Stimulated activated CD4-positive, alpha-beta T cell treated with anti-CD3 and anti-CD28 coated beads, TNF-alpha, amount 100 ng/mL, for 4 hours (primary cell): ENCODE data around the gene MCHR1.

Source experiments
- DNase-seq, 3 experiments: peaks; one replicate each; pipeline ENCODE4 v3.0.0-alpha.2; 2020; ENCODE audit warnings: low read depth in 3 of 3

The MCHR1 gene, protein sequence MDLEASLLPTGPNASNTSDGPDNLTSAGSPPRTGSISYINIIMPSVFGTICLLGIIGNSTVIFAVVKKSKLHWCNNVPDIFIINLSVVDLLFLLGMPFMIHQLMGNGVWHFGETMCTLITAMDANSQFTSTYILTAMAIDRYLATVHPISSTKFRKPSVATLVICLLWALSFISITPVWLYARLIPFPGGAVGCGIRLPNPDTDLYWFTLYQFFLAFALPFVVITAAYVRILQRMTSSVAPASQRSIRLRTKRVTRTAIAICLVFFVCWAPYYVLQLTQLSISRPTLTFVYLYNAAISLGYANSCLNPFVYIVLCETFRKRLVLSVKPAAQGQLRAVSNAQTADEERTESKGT

GRCh38 chr22:40679249-40679963, at the start of gene MCHR1:
Gene MCHR1 (plus strand): TSS chr22:40679484. CDS start chr22:40679653, 169 bp downstream.
- DNase-seq = no peak

DNA sequence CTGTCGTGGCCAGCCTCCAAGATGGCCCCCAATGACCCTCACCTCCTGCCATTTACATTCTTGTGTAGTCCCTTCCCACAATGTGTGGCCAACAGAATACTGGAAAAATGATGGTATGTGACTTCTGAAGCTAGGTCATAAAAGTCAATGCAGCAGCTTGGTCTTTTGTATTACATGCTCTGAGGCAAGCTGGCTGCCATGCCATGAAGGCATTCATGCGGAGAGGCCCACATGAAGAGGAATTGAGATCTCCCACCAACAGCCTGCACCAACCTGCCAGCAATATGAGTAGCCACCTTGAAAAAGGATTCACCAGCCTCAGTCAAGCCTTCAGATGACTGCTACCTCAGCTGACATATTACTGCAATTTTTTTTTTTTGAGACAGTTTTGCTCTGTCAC, 47.4 kb upstream of the MCHR1 start:
- no peak for DNase-seq

DNA sequence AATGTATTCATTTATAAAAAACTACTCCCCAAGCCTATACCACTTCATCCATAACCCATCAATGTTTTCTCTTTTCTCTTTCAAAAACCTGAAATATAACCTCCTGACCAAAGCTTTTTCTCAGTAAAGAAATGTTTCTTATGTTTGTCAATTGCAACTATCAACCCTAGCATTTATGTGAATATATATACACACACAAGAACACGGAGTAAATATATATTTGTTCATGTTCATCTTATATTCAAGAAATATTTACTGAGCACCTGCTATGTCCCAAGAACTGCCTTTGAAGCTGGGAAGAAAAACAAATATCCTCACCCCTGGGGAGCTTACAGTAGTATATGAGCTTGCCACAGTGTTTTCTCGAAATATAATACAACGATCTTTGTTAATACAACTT, 46.2 kb upstream of the MCHR1 start:
- no peak for DNase-seq

DNA sequence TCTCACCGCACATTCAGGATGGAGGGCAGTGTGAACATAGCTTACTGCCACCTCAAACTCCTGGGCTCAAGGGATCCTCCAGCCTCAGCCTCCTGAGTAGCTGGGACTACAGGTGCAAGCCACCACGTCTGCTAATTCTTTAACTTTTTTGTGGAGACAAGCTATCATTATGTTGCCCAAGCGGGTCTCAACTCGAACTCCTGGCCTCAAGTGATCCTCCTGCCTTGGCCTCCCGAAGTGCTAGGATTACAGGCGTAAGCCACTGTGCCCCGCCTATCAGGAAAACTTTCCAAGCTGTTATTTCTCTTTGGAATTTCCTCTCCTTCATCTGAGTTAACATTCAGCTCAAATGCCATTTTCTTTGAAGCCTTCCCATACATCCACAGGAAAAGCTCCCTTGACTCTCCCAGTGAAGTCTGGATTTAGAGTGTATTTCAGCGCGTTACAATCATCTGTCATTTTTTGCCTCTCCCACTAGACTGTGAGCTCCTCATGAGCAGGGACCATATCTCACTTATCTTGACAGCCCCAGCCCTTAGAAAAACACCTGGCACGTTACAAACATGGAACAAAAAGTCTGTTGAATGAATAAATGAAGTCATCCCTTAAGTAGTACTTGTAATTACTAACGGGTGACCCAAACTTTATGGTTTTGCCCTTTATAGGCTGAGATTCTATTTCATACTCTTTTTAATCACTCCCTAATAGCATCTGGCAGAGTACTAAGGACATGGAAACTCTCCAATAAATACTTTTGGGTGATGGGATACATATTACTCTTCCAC, 45.0 kb upstream of the MCHR1 start:
- no peak for DNase-seq

DNA sequence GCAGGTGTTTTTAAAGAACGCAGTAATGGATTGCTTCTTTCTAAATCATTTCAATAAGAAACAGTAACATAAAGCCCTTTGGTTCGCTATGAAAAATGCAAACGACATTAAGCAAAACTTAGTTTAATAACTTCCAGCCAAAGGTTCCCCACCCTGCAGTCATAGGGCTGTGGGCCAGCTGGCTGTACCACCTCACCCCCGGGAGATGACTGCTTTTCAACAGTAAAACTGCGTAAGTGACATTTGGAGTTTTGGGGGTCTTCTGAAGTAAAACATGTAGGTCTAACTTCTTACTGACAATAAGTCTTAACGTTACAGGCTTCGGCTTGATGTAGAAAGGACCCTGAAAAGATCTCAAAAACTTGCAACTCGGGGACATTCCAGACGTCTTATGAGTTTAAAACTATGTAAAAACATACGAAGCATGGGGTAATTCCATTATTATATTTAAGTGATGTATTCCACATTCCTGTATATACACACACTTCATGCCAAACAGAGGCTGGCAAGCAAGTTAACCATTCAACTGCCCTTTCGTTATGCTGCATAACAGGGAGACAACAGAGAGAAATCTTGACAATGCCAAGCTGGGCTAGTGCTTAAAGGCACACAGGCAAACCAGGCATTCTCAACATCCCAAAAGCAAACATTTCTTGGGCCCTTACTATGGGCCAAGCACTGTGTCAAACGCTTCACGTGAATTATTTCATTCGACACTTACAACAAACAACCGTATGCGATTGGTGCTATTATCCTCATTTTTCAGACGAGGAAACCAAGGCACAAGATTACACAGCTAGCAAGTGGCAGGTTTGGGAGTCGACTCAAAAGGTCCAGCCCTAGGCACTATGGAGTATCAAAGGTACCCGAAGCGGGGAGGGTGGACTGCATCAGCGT, 44.0 kb upstream of the MCHR1 start:
- DNase-seq = no peak

GRCh38 chr22:40635940-40636379, 43.3 kb upstream of the MCHR1 start:
- peak in 1 of 3 experiments; percentile 12 for DNase-seq

DNA sequence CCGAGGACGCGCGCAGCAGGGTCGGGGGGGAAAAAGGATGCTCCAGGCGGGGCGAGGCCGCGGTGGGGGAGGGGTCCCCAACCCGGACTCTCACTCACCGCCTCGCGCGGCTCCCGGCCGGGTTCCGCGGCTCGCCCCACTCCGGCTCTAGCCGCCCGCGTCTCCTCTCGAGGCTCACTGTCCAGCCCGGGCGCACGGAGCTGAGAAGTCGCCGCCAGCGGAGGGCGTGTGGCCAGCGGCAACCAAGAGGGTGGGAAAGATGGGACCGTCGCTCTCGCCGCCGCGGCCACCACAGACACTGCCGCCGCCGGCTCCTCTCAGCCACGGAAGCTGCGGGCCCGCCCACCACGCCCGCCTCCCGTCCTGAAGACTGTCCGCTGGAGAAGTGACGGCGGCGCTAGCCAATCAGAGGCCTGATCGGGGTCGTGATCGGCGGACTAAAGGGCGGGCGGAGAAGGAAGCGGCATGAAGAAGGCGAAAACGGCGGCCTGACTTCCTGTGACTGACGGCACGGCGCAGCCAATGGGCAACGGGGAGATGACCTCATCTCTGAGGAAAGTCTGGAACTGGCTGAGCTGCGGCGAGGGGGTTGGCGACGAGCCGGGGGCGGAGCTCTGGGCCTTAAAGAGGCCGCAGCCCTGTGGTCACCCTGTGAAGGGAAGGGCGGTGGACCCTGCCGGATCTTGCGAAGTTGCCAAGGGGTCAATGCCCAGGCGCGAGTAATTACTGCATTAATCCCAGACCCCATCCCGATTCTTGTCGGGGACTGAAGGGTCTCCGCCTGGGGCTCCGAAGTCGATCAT, 42.7 kb upstream of the MCHR1 start, which contains the start of gene MRTFA:
Gene MRTFA, minus strand, starts transcription at position 340 of the 803 bp plus-strand sequence.
- DNase-seq = peak; percentile 96 to 99 (median 99)

GRCh38 chr22:40637183-40638150, 41.8 kb upstream of the MCHR1 start:
- DNase-seq = peak in 2 of 3 experiments; percentile 36 to 43

GRCh38 chr22:40638261-40638660, 41.0 kb upstream of the MCHR1 start:
- DNase-seq = no peak

- DNase-seq = no peak
These were observed 38.0 kb upstream of the MCHR1 start for GRCh38 chr22:40641269-40641668.

GRCh38 chr22:40642316-40642715, 37.0 kb upstream of the MCHR1 start:
- no peak for DNase-seq

DNA sequence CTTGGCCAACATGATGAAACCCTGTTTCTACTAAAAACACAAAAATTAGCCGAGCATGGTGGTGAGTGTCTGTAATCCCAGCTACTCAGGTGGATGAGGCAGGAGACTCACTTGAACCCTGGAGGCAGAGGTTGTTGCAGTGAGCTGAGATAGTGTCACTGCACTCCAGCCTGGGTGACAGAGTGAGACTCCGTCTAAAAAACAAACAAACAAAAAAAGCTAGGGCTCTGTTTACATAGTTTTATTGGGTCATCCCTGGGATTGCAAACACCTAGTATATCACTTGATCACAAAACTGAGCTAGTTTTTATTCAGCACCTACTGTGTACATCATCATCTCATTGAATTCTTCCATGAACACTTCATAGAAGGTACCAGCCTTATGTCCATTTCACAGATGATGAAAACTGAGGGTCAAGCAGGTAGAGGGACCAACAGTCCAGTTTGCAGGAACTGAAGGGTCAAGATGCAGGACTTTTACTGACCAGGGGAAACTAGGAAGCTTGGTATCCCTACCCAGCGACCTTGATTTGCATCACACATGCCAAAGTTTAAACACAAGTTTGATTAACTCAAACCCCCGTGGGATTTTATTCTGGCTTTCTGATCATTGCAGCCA, 33.6 kb upstream of the MCHR1 start:
- no peak for DNase-seq

DNA sequence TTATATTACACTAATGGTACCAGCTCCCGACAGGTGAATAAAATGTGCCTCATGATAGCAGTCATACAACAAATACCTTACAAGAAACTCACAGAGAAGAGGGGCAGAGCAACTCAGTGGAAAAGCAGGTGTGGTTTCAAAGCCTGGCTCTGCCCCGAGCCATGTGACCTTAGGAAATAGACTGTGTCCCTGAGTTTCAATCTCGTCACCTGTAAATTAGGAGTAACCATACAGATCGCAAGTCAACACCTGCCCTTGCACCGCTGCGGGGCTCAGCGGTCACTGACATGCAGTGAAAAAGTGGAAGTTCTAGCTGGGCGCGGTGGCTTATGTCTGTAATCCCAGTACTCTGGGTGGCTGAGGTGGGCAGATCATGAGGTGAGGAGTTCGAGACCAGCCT, 30.9 kb upstream of the MCHR1 start:
- DNase-seq = no peak

DNA sequence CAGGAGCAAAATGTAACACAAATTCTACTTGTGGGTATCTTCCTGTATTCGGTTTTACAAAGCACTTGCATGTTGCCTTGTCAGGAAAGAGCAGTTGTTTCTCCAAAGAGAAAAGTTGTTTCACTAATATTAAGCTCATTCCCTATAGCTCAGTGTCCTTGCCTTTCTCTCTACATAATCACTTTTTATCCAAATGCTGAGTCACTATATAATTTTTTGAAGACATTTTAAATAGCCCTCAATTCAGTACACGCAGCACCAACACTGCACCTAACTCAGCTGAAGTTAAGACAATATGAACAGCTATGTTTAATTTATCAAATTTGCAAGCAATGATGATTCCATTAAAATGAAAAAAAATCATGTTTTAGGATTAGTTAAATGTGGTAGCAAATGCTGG, 28.2 kb upstream of the MCHR1 start:
- DNase-seq = no peak

DNA sequence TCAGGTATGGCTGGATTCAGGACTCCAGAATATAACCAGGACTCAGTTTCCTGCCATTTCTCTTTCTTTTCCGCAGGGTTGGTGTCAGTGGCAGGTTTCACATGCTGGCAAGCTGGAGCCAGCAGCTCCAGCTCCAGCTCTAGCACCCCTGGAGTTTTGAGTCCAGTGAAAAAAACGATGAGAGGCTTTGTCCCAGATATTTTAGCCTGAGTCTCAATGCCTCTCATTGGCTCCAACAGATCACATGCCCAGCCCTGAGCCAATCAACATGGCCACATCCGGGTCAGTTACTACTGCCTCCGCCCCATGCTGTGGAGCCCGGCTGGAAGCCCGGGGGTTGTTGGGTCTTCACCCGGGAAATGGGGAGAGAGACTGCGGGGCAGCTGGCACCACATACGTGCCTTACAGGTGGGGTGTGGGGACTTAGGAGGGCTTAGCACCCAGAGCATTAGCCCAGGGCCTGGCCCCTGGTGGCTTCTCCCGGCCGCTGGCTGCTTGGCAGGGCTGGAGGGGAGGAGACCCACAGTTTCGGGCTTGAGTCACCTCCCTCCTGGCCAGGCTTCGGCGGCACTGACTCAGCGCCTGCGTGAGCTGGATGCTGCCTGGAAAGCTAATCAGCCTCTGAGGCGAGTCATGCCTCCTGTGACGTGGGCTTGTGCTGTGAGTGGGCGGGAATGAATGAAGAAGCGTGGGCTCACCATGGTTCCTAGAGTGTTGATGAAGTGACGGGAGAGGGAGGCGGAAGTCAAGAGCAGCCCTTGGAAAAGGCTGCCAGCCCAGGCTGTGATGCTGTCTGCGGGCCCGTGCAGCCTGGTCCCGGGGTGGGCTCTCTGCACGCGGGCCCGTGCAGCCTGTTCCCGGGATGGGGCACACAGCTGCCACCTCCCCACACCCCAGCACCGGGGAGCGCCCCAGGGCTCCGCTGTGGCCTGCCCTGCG, 27.5 kb upstream of the MCHR1 start:
- peak; percentile 59 to 74 (median 72) for DNase-seq

DNA sequence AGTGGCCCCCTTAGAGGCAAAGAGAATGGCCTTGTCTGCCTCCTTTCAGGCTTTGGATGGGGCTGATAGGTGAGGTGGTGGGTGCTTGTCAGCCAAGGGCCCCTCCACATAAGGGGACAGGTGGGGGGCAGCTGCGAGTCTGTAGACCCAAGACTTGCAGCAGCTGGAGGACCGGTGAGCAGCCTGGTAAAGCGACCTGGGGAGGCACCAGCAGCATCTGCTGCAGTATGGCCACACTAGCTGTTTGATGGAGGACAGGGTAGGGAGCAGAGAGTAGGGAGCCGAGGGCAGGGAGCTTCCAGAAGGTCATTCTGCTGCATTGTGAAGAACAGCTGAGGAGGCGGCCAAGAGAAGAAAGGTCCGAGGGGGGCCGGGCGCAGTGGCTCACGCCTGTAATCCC, 25.9 kb upstream of the MCHR1 start:
- no peak for DNase-seq

- no peak for DNase-seq
These were observed 24.6 kb upstream of the MCHR1 start for GRCh38 chr22:40654522-40655167.
